Muscle of leg (tissue), 11 donors: ENCODE data around the gene GPR39. TPM values are rescaled to one million over a fixed set of nuclear protein-coding genes. Genes with fewer than 3 reads are reported as not detected.
A peak's percentile ranks its signal among the peaks of the same experiment; 100 is the strongest.

Experiments
- DNase-seq: peaks from one replicate; pipeline ENCODE4 v3.0.0; 2013
- H3K27ac ChIP-seq: one replicate; pipeline ENCODE4 v1.5.1; 2013; ENCODE audit warnings: mild to moderate bottlenecking, low read length, control low read depth
- H3K27me3 ChIP-seq: one replicate; pipeline ENCODE4 v1.6.1; 2013; ENCODE audit warnings: low read length; ENCODE audit not compliant: control insufficient read depth, insufficient read depth
- H3K36me3 ChIP-seq: one replicate; pipeline ENCODE4 v1.6.1; 2013; ENCODE audit warnings: low read length; ENCODE audit not compliant: control insufficient read depth, insufficient read depth
- H3K4me1 ChIP-seq: one replicate; pipeline ENCODE4 v1.6.1; 2013; ENCODE audit warnings: low read length; ENCODE audit not compliant: control insufficient read depth, insufficient read depth
- H3K4me3 ChIP-seq: one replicate; pipeline ENCODE4 v1.5.1; 2013; ENCODE audit warnings: low read length, control low read depth
- H3K9me3 ChIP-seq: replicated peaks from 2 replicates; pipeline ENCODE4 v1.6.1; 2013; ENCODE audit warnings: low read depth, low read length; ENCODE audit not compliant: control insufficient read depth
- WGBS: methylation state at CpG from one replicate; pipeline ENCODE4 v1.1.5; 2013; ENCODE audit warnings: missing lambda C conversion rate; ENCODE audit not compliant: insufficient coverage; 5-methylcytosine and 5-hydroxymethylcytosine counted together
- polyA plus RNA-seq, 8 donors: library from polyadenylated mRNA; unstranded; fragments of 120-200 nt; gene quantifications; one replicate each; pipeline versions ENCODE4 v1.2.1 to v1.2.3, GENCODE V29; 2013; ENCODE audit warnings: inconsistent platforms in 1 of 8, low replicate concordance in 1 of 8; ENCODE audit not compliant: insufficient read length in 8 of 8, insufficient read depth in 1 of 8
- total RNA-seq: library from RNA; stranded (reverse); fragments of 120-200 nt; gene quantifications from one replicate; pipeline ENCODE4 v1.2.4, GENCODE V29; 2013

Gene GPR39
- total and polyA plus RNA-seq, 9 donors = 0.07 to 0.88 (median 0.14) TPM

- H3K27ac ChIP-seq = no peak overlapping the region
- DNase-seq = no peak
- WGBS = 66% methylated on average over 7 of the region's 18 CpGs
- no peaks in the 10 kb centered on the region for H3K9me3 ChIP-seq
- no peak overlapping the region for H3K4me3 ChIP-seq
- no peaks in the 10 kb centered on the region for H3K36me3 ChIP-seq
- H3K27me3 ChIP-seq = no peaks in the 10 kb centered on the region
- no peaks in the 10 kb centered on the region for H3K4me1 ChIP-seq
These were observed 229.3 kb downstream of the GPR39 start for GRCh38 chr2:132645722-132646539.

- Histone ChIP-seq H3K27ac (no peak overlapping the region), H3K27me3 (no peaks in the 10 kb centered on the region), H3K36me3 (no peaks in the 10 kb centered on the region), H3K4me3 (no peak overlapping the region), H3K9me3 (no peaks in the 10 kb centered on the region), H3K4me1 (no peaks in the 10 kb centered on the region)
- WGBS = 62% methylated on average over 8 of the region's 8 CpGs
- no peak for DNase-seq
These were observed 230.0 kb downstream of the GPR39 start for GRCh38 chr2:132646540-132647108.

- Histone ChIP-seq H3K36me3 (no peaks in the 10 kb centered on the region), H3K4me1 (no peaks in the 10 kb centered on the region), H3K9me3 (no peaks in the 10 kb centered on the region), H3K4me3 (no peak overlapping the region), H3K27me3 (no peaks in the 10 kb centered on the region), H3K27ac (no peak overlapping the region)
- peak; percentile 40 for DNase-seq
- WGBS = 65% methylated on average over 5 of the region's 12 CpGs
These were observed 234.8 kb downstream of the GPR39 start for GRCh38 chr2:132651115-132652045.

GRCh38 chr2:132652474-132652873, 235.9 kb downstream of the GPR39 start:
- 64% methylated on average over 4 of the region's 8 CpGs for WGBS
- no peaks in the 10 kb centered on the region for H3K27me3 ChIP-seq
- H3K27ac ChIP-seq = no peak overlapping the region
- H3K4me1 ChIP-seq = no peaks in the 10 kb centered on the region
- H3K4me3 ChIP-seq = no peak overlapping the region
- H3K36me3 ChIP-seq = no peaks in the 10 kb centered on the region
- no peaks in the 10 kb centered on the region for H3K9me3 ChIP-seq
- DNase-seq = no peak

- Histone ChIP-seq H3K27me3 (no peaks in the 10 kb centered on the region), H3K4me3 (no peak overlapping the region), H3K36me3 (no peaks in the 10 kb centered on the region), H3K9me3 (no peaks in the 10 kb centered on the region), H3K4me1 (no peaks in the 10 kb centered on the region), H3K27ac (no peak overlapping the region)
- no CpG with 5 or more reads among the region's 4 CpGs for WGBS
- no peak for DNase-seq
These were observed 237.7 kb downstream of the GPR39 start for GRCh38 chr2:132654335-132654734.

- no peaks in the 10 kb centered on the region for H3K27me3 ChIP-seq
- 100% methylated on average over 1 of the region's 7 CpGs for WGBS
These were observed 238.4 kb downstream of the GPR39 start for GRCh38 chr2:132654968-132655367.

GRCh38 chr2:132656266-132656975, 239.8 kb downstream of the GPR39 start:
- peak overlapping the region; percentile 71 for H3K27ac ChIP-seq
- H3K4me3 ChIP-seq = no peak overlapping the region
- no peaks in the 10 kb centered on the region for H3K36me3 ChIP-seq
- no peaks in the 10 kb centered on the region for H3K4me1 ChIP-seq
- H3K27me3 ChIP-seq = no peaks in the 10 kb centered on the region
- H3K9me3 ChIP-seq = no peaks in the 10 kb centered on the region
- whole genome bisulfite sequencing = no CpG with 5 or more reads among the region's 7 CpGs
- peak; percentile 90 for DNase-seq

More at GRCh38 chr2:132654968-132655367, 238.4 kb downstream of the GPR39 start:
- Histone ChIP-seq H3K4me3 (no peak overlapping the region), H3K27ac (no peak overlapping the region), H3K36me3 (no peaks in the 10 kb centered on the region), H3K9me3 (no peaks in the 10 kb centered on the region), H3K4me1 (no peaks in the 10 kb centered on the region)
- no peak for DNase-seq

- no peaks in the 10 kb centered on the region for H3K36me3 ChIP-seq
- no peak overlapping the region for H3K4me3 ChIP-seq
- no peak overlapping the region for H3K27ac ChIP-seq
- no peak for DNase-seq
- H3K9me3 ChIP-seq = no peaks in the 10 kb centered on the region
- 73% methylated on average over 3 of the region's 3 CpGs for WGBS
- no peaks in the 10 kb centered on the region for H3K4me1 ChIP-seq
- no peaks in the 10 kb centered on the region for H3K27me3 ChIP-seq
These were observed 242.7 kb downstream of the GPR39 start for GRCh38 chr2:132659331-132659730.

- Histone ChIP-seq H3K27ac (no peak overlapping the region), H3K9me3 (no peaks in the 10 kb centered on the region), H3K36me3 (no peaks in the 10 kb centered on the region), H3K4me1 (no peaks in the 10 kb centered on the region), H3K27me3 (peaks cover 10% of the 10 kb centered on the region), H3K4me3 (no peak overlapping the region)
- no CpG with 5 or more reads among the region's 3 CpGs for WGBS
- peak; percentile 38 for DNase-seq
These were observed 246.1 kb downstream of the GPR39 start for GRCh38 chr2:132662732-132663131.
